OCI-LY7 (cell line): ENCODE data around the gene POU5F2. TPM values are rescaled to one million over a fixed set of nuclear protein-coding genes. Genes with fewer than 3 reads are reported as not detected.

Experiments used
- BruUV-seq: library from RNA; stranded (reverse); fragments of 400-500 nt; replicated peaks from 2 replicates; lab custom pipeline; 2021; lab: Mats Ljungman, UMichigan
- CTCF ChIA-PET: fragments of 300-600 bp; sonication (Branson Sonifier 250); formaldehyde crosslinking; loops from one replicate; lab custom pipeline; 2022; ENCODE audit warnings: antibody characterized with exemption; ENCODE audit not compliant: unreplicated experiment; lab: Charles Lee
- POLR2A ChIA-PET: fragments of 300-600 bp; sonication (Branson Sonifier 250); formaldehyde crosslinking; loops from one replicate; lab custom pipeline; 2022; ENCODE audit warnings: antibody characterized with exemption; lab: Charles Lee
- DNase-seq: peaks from one replicate; pipeline ENCODE4 v3.0.0-alpha.2; 2015; ENCODE audit warnings: low spot score
- H2AFZ ChIP-seq: fragments of 200-600 bp; sonication (generic), shearing (Covaris generic); 2 replicates; pipeline ENCODE4 v1.6.1; 2014; ENCODE audit warnings: mild to moderate bottlenecking, antibody characterized with exemption, low read length, moderate library complexity
- H3K27ac ChIP-seq: fragments of 200-600 bp; sonication (generic); 2 replicates; pipeline ENCODE4 v1.5.1; 2014; ENCODE audit warnings: mixed run types, low read depth, mild to moderate bottlenecking, moderate library complexity, low read length, inconsistent platforms; ENCODE audit not compliant: poor library complexity, severe bottlenecking
- H3K36me3 ChIP-seq: fragments of 200-600 bp; sonication (generic); 2 replicates; pipeline ENCODE4 v1.6.1; 2014; ENCODE audit warnings: mild to moderate bottlenecking, antibody characterized with exemption, low read length, moderate library complexity, mixed read lengths; ENCODE audit not compliant: insufficient read depth
- H3K4me1 ChIP-seq: fragments of 200-600 bp; sonication (generic); 2 replicates; pipeline ENCODE4 v1.5.1; 2014; ENCODE audit warnings: mild to moderate bottlenecking, low read length; ENCODE audit not compliant: insufficient read depth, poor library complexity, severe bottlenecking
- H3K4me2 ChIP-seq: fragments of 200-600 bp; sonication (generic); 2 replicates; pipeline ENCODE4 v1.6.1; 2014; ENCODE audit warnings: mild to moderate bottlenecking, low read length
- H3K4me3 ChIP-seq: fragments of 200-600 bp; sonication (generic); 2 replicates; pipeline ENCODE4 v1.5.1; 2014; ENCODE audit warnings: mild to moderate bottlenecking, low read depth, low read length; ENCODE audit not compliant: poor library complexity, severe bottlenecking
- H3K79me2 ChIP-seq: fragments of 200-600 bp; sonication (generic); 2 replicates; pipeline ENCODE4 v1.6.1; 2016; ENCODE audit warnings: low read depth, mild to moderate bottlenecking, low read length, moderate library complexity, mixed read lengths; ENCODE audit not compliant: insufficient read depth
- H3K9me2 ChIP-seq: fragments of 200-600 bp; sonication (generic); 2 replicates; pipeline ENCODE4 v1.6.1; 2016; ENCODE audit warnings: mild to moderate bottlenecking, low read length, mixed read lengths; ENCODE audit not compliant: insufficient read depth
- H3K9me3 ChIP-seq: fragments of 200-600 bp; sonication (generic); 2 replicates; pipeline ENCODE4 v1.6.1; 2014; ENCODE audit warnings: mild to moderate bottlenecking, mixed run types, low read length, mixed read lengths
- H4K20me1 ChIP-seq: fragments of 200-600 bp; sonication (generic); 2 replicates; pipeline ENCODE4 v1.6.1; 2014; ENCODE audit warnings: mild to moderate bottlenecking, antibody characterized with exemption, low read length, moderate library complexity, mixed read lengths; ENCODE audit not compliant: insufficient read depth
- EZH2phosphoT487 ChIP-seq: fragments of 200-600 bp; sonication (generic); IDR thresholded peaks from 2 replicates; pipeline ENCODE4 v1.6.1; 2018; ENCODE audit warnings: low read depth, borderline replicate concordance, mild to moderate bottlenecking, mixed run types, antibody characterized with exemption, low read length, moderate library complexity, mixed read lengths
- intact Hi-C: fragments of 100-400 bp; cut with micrococcal nuclease; formaldehyde crosslinking; loops from one replicate; pipeline ENCODE4 v1.10.0; 2022; ENCODE audit not compliant: unreplicated experiment
- total RNA-seq, 2 experiments: library from RNA; depleted of rRNA in 1 of 2; stranded (reverse); fragments of >200 nt in 1 of 2; shearing (Covaris generic) in 1 of 2; gene quantifications; 2 replicates each; pipeline ENCODE4 v1.2.3, GENCODE V29; 2014 to 2022
- TF ChIP-seq, protein P1 (sequence below): fragments of 200-600 bp; sonication (generic); conservative IDR thresholded peaks from 2 replicates; pipeline ENCODE4 v1.5.1; 2014; ENCODE audit warnings: mild to moderate bottlenecking, antibody characterized with exemption, low read length, moderate library complexity, mixed read lengths

Gene POU5F2
- total RNA-seq, 2 experiments from 2014 or later: 1.0 to 1.5 TPM

DNA sequence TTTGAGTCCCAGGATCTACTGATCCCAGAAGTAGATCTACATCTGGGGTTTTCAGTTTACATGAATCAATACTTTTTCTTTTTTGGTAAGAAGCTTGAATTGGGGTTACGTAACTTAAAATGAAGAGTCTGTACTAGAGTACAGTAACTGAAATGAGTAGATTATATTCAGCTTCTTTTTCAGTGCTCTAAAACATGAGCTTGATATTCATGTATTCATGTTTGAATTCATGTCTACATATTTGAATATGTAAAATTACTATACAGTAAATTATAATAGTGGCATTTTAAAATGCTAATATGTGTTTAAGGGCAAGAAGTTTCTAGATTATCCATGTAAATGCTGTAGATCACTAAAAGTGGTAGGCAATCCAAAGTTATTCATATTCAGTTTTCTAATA is 14.8 kb downstream of the POU5F2 start:
- Histone ChIP-seq H3K27ac (no peak overlapping the region), H3K4me2 (no peak overlapping the region), H4K20me1 (no peaks in the 10 kb centered on the region), H3K9me2 (no peaks in the 10 kb centered on the region), H3K79me2 (no peaks in the 10 kb centered on the region), H3K4me1 (no peaks in the 10 kb centered on the region), H2AFZ (no peak overlapping the region), H3K9me3 (no peaks in the 10 kb centered on the region), H3K4me3 (no peak overlapping the region), H3K36me3 (no peaks in the 10 kb centered on the region)
- BruUV-seq: no TSS peak
- CTCF ChIA-PET: no interaction called here
- POLR2A ChIA-PET: no interaction called here
- no peak for DNase-seq
- intact Hi-C loops: no loop called here
- TF ChIP-seq EZH2phosphoT487: no peak
- TF ChIP-seq, protein P1, sequence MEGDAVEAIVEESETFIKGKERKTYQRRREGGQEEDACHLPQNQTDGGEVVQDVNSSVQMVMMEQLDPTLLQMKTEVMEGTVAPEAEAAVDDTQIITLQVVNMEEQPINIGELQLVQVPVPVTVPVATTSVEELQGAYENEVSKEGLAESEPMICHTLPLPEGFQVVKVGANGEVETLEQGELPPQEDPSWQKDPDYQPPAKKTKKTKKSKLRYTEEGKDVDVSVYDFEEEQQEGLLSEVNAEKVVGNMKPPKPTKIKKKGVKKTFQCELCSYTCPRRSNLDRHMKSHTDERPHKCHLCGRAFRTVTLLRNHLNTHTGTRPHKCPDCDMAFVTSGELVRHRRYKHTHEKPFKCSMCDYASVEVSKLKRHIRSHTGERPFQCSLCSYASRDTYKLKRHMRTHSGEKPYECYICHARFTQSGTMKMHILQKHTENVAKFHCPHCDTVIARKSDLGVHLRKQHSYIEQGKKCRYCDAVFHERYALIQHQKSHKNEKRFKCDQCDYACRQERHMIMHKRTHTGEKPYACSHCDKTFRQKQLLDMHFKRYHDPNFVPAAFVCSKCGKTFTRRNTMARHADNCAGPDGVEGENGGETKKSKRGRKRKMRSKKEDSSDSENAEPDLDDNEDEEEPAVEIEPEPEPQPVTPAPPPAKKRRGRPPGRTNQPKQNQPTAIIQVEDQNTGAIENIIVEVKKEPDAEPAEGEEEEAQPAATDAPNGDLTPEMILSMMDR: no peak

DNA sequence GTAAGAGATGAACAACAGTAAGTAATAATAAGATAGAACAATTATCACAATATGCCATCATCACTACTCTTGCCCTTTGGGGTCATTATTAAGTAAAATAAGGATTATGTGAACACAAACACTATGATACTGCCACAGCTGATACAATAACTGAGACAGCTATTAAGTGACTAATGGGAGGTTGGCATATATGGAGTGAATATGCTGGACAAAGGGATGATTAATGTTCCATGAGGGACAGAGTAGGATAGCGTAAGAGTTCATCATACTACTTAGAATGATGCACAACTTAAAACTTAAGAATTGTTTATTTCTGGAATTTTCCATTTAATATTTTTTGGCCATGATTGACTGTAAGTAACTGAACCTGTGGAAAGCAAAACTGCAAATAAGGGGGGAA is 16.6 kb downstream of the POU5F2 start:
- ChIA-PET CTCF (no interaction called here), POLR2A (no interaction called here)
- Histone ChIP-seq H3K27ac (no peak overlapping the region), H3K9me3 (no peaks in the 10 kb centered on the region), H4K20me1 (no peaks in the 10 kb centered on the region), H2AFZ (no peak overlapping the region), H3K9me2 (no peaks in the 10 kb centered on the region), H3K4me1 (no peaks in the 10 kb centered on the region), H3K4me3 (no peak overlapping the region), H3K36me3 (no peaks in the 10 kb centered on the region), H3K4me2 (no peak overlapping the region), H3K79me2 (no peaks in the 10 kb centered on the region)
- no peak for TF ChIP-seq EZH2phosphoT487
- TF ChIP-seq, protein P1: no peak
- no TSS peak for BruUV-seq
- DNase-seq: no peak
- intact Hi-C loops: no loop called here

DNA sequence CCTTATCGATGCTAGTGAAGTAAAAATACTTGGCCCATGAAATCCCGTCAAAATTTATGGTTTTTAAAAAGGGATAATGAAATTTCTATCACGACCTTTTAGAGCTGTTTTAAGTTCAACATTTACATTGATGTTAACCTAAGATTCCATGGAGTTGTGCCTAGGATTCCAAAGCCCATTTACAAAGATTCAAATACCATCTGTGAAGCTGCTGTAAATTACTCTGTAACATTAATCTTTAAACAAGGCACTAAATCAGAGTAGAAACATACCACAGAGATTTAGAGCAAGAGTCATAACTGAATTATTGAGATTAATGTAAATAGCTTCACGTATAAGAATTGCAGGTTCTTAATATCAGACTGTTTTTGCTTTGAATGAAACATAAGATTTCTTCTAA is 17.7 kb downstream of the POU5F2 start:
- Histone ChIP-seq H2AFZ (no peak overlapping the region), H3K4me2 (no peak overlapping the region), H3K4me1 (no peaks in the 10 kb centered on the region), H3K4me3 (no peak overlapping the region), H4K20me1 (no peaks in the 10 kb centered on the region), H3K36me3 (no peaks in the 10 kb centered on the region), H3K9me2 (no peaks in the 10 kb centered on the region), H3K79me2 (no peaks in the 10 kb centered on the region), H3K27ac (no peak overlapping the region), H3K9me3 (no peaks in the 10 kb centered on the region)
- POLR2A ChIA-PET: no interaction called here
- DNase-seq: no peak
- CTCF ChIA-PET: no interaction called here
- no TSS peak for BruUV-seq
- intact Hi-C loops: no loop called here
- no peak for TF ChIP-seq EZH2phosphoT487
- TF ChIP-seq, protein P1: no peak
